GM12878 (cell line): ENCODE data around the gene JAG2. TPM values are rescaled to one million over a fixed set of nuclear protein-coding genes. Genes with fewer than 3 reads are reported as not detected.

Experiments used
- ATAC-seq: fragments of 200-7000 bp; cut with Tn5 transposase; 3 replicates; pipeline ENCODE4 v1.9.1; 2020; ENCODE audit warnings: mild to moderate bottlenecking, moderate library complexity
- BruUV-seq: library from RNA; stranded (reverse); fragments of 400-500 nt; replicated peaks from 2 replicates; lab custom pipeline; 2021; lab: Mats Ljungman, UMichigan
- CTCF ChIA-PET: fragments of 300-600 bp; sonication (Branson Sonifier 250); formaldehyde crosslinking; extraction: SDS; loops from one replicate; lab custom pipeline; 2021; ENCODE audit warnings: inconsistent platforms; lab: Yijun Ruan, JAX
- POLR2A ChIA-PET: fragments of 350-600 bp; formaldehyde crosslinking; extraction: SDS; loops from one replicate; lab custom pipeline; 2021; ENCODE audit warnings: inconsistent platforms; lab: Charles Lee
- RAD21 ChIA-PET: fragments of 300-600 bp; sonication (Branson Sonifier 250); formaldehyde crosslinking; loops from one replicate; lab custom pipeline; 2023; ENCODE audit warnings: antibody characterized with exemption; ENCODE audit not compliant: unreplicated experiment; lab: Charles Lee
- SMC1A ChIA-PET: fragments of 300-600 bp; sonication (Branson Sonifier 250); formaldehyde crosslinking; loops from one replicate; lab custom pipeline; 2023; ENCODE audit not compliant: unreplicated experiment, uncharacterized antibody; lab: Charles Lee
- DNase-seq: peaks from one replicate; pipeline ENCODE4 v3.0.0-alpha.2; 2011; ENCODE audit warnings: low read depth, low spot score
- FAIRE-seq: peaks from 3 replicates; lab custom pipeline; 2011; peaks lifted over from hg19 to GRCh38; lab: Jason Lieb, UNC
- H2AFZ ChIP-seq: 2 replicates; pipeline ENCODE4 v1.6.0; 2011; ENCODE audit warnings: low read depth, low read length, control low read depth; ENCODE audit not compliant: control insufficient read depth
- H3K27ac ChIP-seq: 2 replicates; pipeline ENCODE4 v1.5.1; 2011; ENCODE audit warnings: control low read depth; ENCODE audit not compliant: control insufficient read depth, insufficient read depth
- H3K27me3 ChIP-seq, 2 experiments: replicated peaks in 1 of 2; 2 replicates each; pipeline versions ENCODE4 v1.6.0 to v1.6.1; 2011; ENCODE audit warnings: low read length in 1 of 2; ENCODE audit not compliant: control insufficient read depth in 2 of 2, insufficient read depth in 2 of 2
- H3K36me3 ChIP-seq, 2 experiments: 2 replicates each; pipeline ENCODE4 v1.5.1; 2011; ENCODE audit warnings: low read length in 1 of 2; ENCODE audit not compliant: control insufficient read depth in 2 of 2, insufficient read depth in 2 of 2
- H3K4me1 ChIP-seq: 2 replicates; pipeline ENCODE4 v1.6.1; 2011; ENCODE audit warnings: mild to moderate bottlenecking, low read length, moderate library complexity, mixed read lengths; ENCODE audit not compliant: control insufficient read depth, insufficient read depth
- H3K4me2 ChIP-seq: 2 replicates; pipeline ENCODE4 v1.6.0; 2011; ENCODE audit warnings: control low read depth; ENCODE audit not compliant: control insufficient read depth, insufficient read depth
- H3K4me3 ChIP-seq: fragments of 200-600 bp; sonication (generic); 2 replicates; pipeline ENCODE4 v1.5.1; 2016
- H3K79me2 ChIP-seq: 2 replicates; pipeline ENCODE4 v1.6.0; 2011; ENCODE audit warnings: low read length; ENCODE audit not compliant: control insufficient read depth, insufficient read depth
- H3K9ac ChIP-seq: 2 replicates; pipeline ENCODE4 v1.8.0; 2011; ENCODE audit warnings: low read length, control low read depth, mixed read lengths; ENCODE audit not compliant: control insufficient read depth, insufficient read depth
- H3K9me3 ChIP-seq: replicated peaks from 3 replicates; pipeline ENCODE4 v1.5.1; 2011; ENCODE audit warnings: mild to moderate bottlenecking, low read length; ENCODE audit not compliant: control insufficient read depth, insufficient read depth
- H4K20me1 ChIP-seq: 2 replicates; pipeline ENCODE4 v1.6.0; 2011; ENCODE audit not compliant: control insufficient read depth, insufficient read depth
- ASH2L ChIP-seq: fragments of 300-600, 200-600 bp; sonication (generic); IDR thresholded peaks from 2 replicates; pipeline ENCODE4 v1.6.1; 2017; ENCODE audit warnings: low read depth, mild to moderate bottlenecking, borderline replicate concordance
- FOS ChIP-seq: IDR thresholded peaks from 3 replicates; pipeline ENCODE4 v1.6.1; 2011; ENCODE audit warnings: borderline replicate concordance; ENCODE audit not compliant: insufficient read length; ENCODE audit errors: extremely low read depth
- FOXM1 ChIP-seq: IDR thresholded peaks from 2 replicates; pipeline ENCODE4 v1.6.1; 2012; ENCODE audit warnings: low read depth, mild to moderate bottlenecking, inconsistent platforms, low read length, moderate library complexity
- JUND ChIP-seq: IDR thresholded peaks from 2 replicates; pipeline ENCODE4 v1.6.1; 2012; ENCODE audit warnings: low read depth, mild to moderate bottlenecking, low read length, improper control_type of control experiment, moderate library complexity
- MLLT1 ChIP-seq: fragments of 450-650 bp; IDR thresholded peaks from 2 replicates; pipeline ENCODE4 v1.6.1; 2016; ENCODE audit warnings: mild to moderate bottlenecking
- MTA2 ChIP-seq: fragments of 450-650 bp; IDR thresholded peaks from 2 replicates; pipeline ENCODE4 v1.6.1; 2016; ENCODE audit warnings: low read depth, mild to moderate bottlenecking, moderate library complexity
- POLR2A ChIP-seq: IDR thresholded peaks from 2 replicates; pipeline ENCODE4 v1.6.1; 2011; ENCODE audit warnings: low read depth, mild to moderate bottlenecking, low read length
- RELA ChIP-seq: fragments of 450-650 bp; IDR thresholded peaks from 2 replicates; pipeline ENCODE4 v1.8.0; 2014; ENCODE audit warnings: borderline replicate concordance; ENCODE audit not compliant: partially characterized antibody
- SMAD1 ChIP-seq: fragments of 450-650 bp; IDR thresholded peaks from 2 replicates; pipeline ENCODE4 v1.6.1; 2018; ENCODE audit warnings: mild to moderate bottlenecking, low read depth; ENCODE audit not compliant: partially characterized antibody
- WRNIP1 ChIP-seq: IDR thresholded peaks from 2 replicates; pipeline ENCODE4 v1.6.1; 2011; ENCODE audit warnings: low read depth, low read length, improper control_type of control experiment, borderline replicate concordance
- ZBED1 ChIP-seq: IDR thresholded peaks from 2 replicates; pipeline ENCODE4 v1.6.1; 2016; ENCODE audit warnings: borderline replicate concordance
- ZNF24 ChIP-seq: fragments of 450-650 bp; IDR thresholded peaks from 2 replicates; pipeline ENCODE4 v1.6.1; 2017; ENCODE audit warnings: antibody characterized with exemption, mild to moderate bottlenecking
- ZNF592 ChIP-seq: fragments of 450-650 bp; IDR thresholded peaks from 2 replicates; pipeline ENCODE4 v1.6.1; 2017; ENCODE audit warnings: mild to moderate bottlenecking, moderate library complexity
- WGBS: methylation state at CpG from one replicate; pipeline ENCODE4 v1.1.6; 2016; ENCODE audit warnings: low lambda C conversion rate; ENCODE audit not compliant: insufficient replicate concordance, insufficient coverage; ENCODE audit errors: missing lambda C conversion rate; 5-methylcytosine and 5-hydroxymethylcytosine counted together
- in situ Hi-C: fragments of 300-500 bp; cut with MboI; formaldehyde crosslinking; loops from 9 replicates; pipeline ENCODE4 v1.14.3; 2018; ENCODE audit warnings: mixed read lengths
- intact Hi-C: fragments of 100-400 bp; cut with micrococcal nuclease; formaldehyde crosslinking; loops from one replicate; pipeline ENCODE4 v1.14.2; 2022; ENCODE audit not compliant: unreplicated experiment
- polyA plus RNA-seq, 11 experiments: library from polyadenylated mRNA; depleted of rRNA in 4 of 11; unstranded in 6 of 11; stranded (reverse) in 5 of 11; fragments of >200 nt; fragmentation: Nextera tagmentation in 4 of 11; fragmentation: Illumina TruSeq in 1 of 11; extraction: Ambion mirVana in 4 of 11; extraction: Trizol in 1 of 11; gene quantifications; 1 replicate in 1 of 11; 2 replicates in 10 of 11; pipeline versions ENCODE4 v1.2.1 to v1.2.3, GENCODE V29; 2011 to 2016; ENCODE audit warnings: inconsistent platforms in 2 of 11, missing spikeins in 2 of 11, low read depth in 1 of 11
- total RNA-seq, 4 experiments: library from RNA; depleted of rRNA in 3 of 4; stranded (reverse); fragments of >200 nt in 3 of 4; fragmentation: Illumina TruSeq in 1 of 4; extraction: Trizol in 1 of 4; gene quantifications; 2 replicates each; pipeline versions ENCODE4 v1.2.1 to v1.2.3, GENCODE V29; 2013 to 2021

The JAG2 gene
- total and polyA plus RNA-seq, 10 of the 15 experiments (the other 5 are each of a cell fraction or from before 2014, with no cell fraction given) = 0.04 to 0.14 (median 0.06) TPM; not detected in 5

GRCh38 chr14:105132921-105133654 lies 35.5 kb downstream of the JAG2 start:
- Histone ChIP-seq H3K27me3 (no peaks in the 10 kb centered on the region), H4K20me1 (no peaks in the 10 kb centered on the region), H3K4me2 (no peak overlapping the region), H3K9me3 (no peaks in the 10 kb centered on the region; the same call in 1 of the 3 replicates)
- FAIRE-seq (no peak), ATAC-seq (no peak), DNase-seq (no peak)
- in situ Hi-C loops = no loop called here
- no peak for TF ChIP-seq POLR2A
- no peak for TF ChIP-seq MTA2
- TF ChIP-seq SMAD1 = no peak
- no peak for TF ChIP-seq MLLT1
- no peak for TF ChIP-seq FOXM1
- no peak for TF ChIP-seq WRNIP1
- no peak for TF ChIP-seq JUND
- TF ChIP-seq ASH2L = no peak
- TF ChIP-seq ZNF592 = no peak
- TF ChIP-seq ZBED1 = no peak
- TF ChIP-seq ZNF24 = no peak
- TF ChIP-seq RELA = no peak
- no peak for TF ChIP-seq FOS
- TF ChIP-seq, all 136 proteins: peak for 0
- no TSS peak for BruUV-seq
- no peaks in the 10 kb centered on the region for H3K36me3 ChIP-seq
- ChIA-PET POLR2A (no interaction called here), SMC1A (no interaction called here), RAD21 (no interaction called here), CTCF (no interaction called here)
- H3K4me1 ChIP-seq = no peaks in the 10 kb centered on the region
- H3K79me2 ChIP-seq = no peaks in the 10 kb centered on the region
- 9% methylated on average over 4 of the region's 4 CpGs for WGBS
- H3K27ac ChIP-seq = no peak overlapping the region
- no peak overlapping the region for H3K4me3 ChIP-seq
- H2AFZ ChIP-seq = no peak overlapping the region
- intact Hi-C loops = no loop called here
- no peak overlapping the region for H3K9ac ChIP-seq
